NCI-H748 (cell line): ENCODE measurements around the gene PTPRD.
A peak's percentile ranks its signal among the peaks of the same experiment; 100 is the strongest.

Source experiments
- DNase-seq: peaks from one replicate; lab custom pipeline; 2025; ENCODE audit not compliant: unreplicated experiment; lab: John Stamatoyannopoulos, UW

Gene PTPRD

GRCh38 chr9:8628791-8629190 lies 1984.0 kb downstream of the PTPRD start:
- DNase-seq, result peak; percentile 13

GRCh38 chr9:8627976-8628679 lies 1984.7 kb downstream of the PTPRD start:
- DNase-seq, result peak; percentile 98

- no peak for DNase-seq
Measured at GRCh38 chr9:8622871-8623270, 1989.9 kb downstream of the PTPRD start.

- DNase-seq, result no peak
Measured at GRCh38 chr9:8622222-8622802, 1990.5 kb downstream of the PTPRD start.

- no peak for DNase-seq
Measured at GRCh38 chr9:8621416-8621815, 1991.4 kb downstream of the PTPRD start.

GRCh38 chr9:8616414-8616813 lies 1996.4 kb downstream of the PTPRD start:
- no peak for DNase-seq

GRCh38 chr9:8614926-8615440 lies 1997.8 kb downstream of the PTPRD start:
- peak; percentile 51 for DNase-seq

GRCh38 chr9:8613346-8613825 lies 1999.4 kb downstream of the PTPRD start:
- no peak for DNase-seq

- DNase-seq, result no peak
Measured at GRCh38 chr9:8611153-8611552, 2001.6 kb downstream of the PTPRD start.

GRCh38 chr9:8610256-8610655 lies 2002.5 kb downstream of the PTPRD start:
- no peak for DNase-seq

- DNase-seq, result no peak
Measured at GRCh38 chr9:8605096-8605495, 2007.7 kb downstream of the PTPRD start.

GRCh38 chr9:8604201-8604600 lies 2008.6 kb downstream of the PTPRD start:
- DNase-seq, result no peak

- DNase-seq, result no peak
Measured at GRCh38 chr9:8600914-8601680, 2011.7 kb downstream of the PTPRD start.

GRCh38 chr9:8599937-8600336 lies 2012.9 kb downstream of the PTPRD start:
- DNase-seq, result no peak

GRCh38 chr9:8589476-8589875 lies 2023.3 kb downstream of the PTPRD start:
- no peak for DNase-seq

GRCh38 chr9:8585036-8585435 lies 2027.8 kb downstream of the PTPRD start:
- no peak for DNase-seq

- DNase-seq, result no peak
Measured at GRCh38 chr9:8579661-8580060, 2033.1 kb downstream of the PTPRD start.

- DNase-seq, result no peak
Measured at GRCh38 chr9:8576741-8577140, 2036.1 kb downstream of the PTPRD start.

- no peak for DNase-seq
Measured at GRCh38 chr9:8574846-8575245, 2038.0 kb downstream of the PTPRD start.

- no peak for DNase-seq
Measured at GRCh38 chr9:8572209-8572608, 2040.6 kb downstream of the PTPRD start.

GRCh38 chr9:8571643-8572042 lies 2041.2 kb downstream of the PTPRD start:
- DNase-seq, result no peak

GRCh38 chr9:8570776-8571175 lies 2042.0 kb downstream of the PTPRD start:
- DNase-seq, result peak; percentile 43
